Mucosa of rectum (tissue), 2 donors: Measurements from ENCODE around the gene CNOT2.

ENCODE experiments used
- H3K27ac ChIP-seq, 2 donors: one replicate each; pipeline ENCODE4 v1.7.0; 2013; ENCODE audit warnings: inconsistent platforms in 2 of 2, low read depth in 2 of 2, low read length in 2 of 2
- H3K27me3 ChIP-seq, 2 donors: one replicate each; pipeline ENCODE4 v1.7.0; 2013; ENCODE audit warnings: low read length in 2 of 2; ENCODE audit not compliant: control insufficient read depth in 2 of 2, insufficient read depth in 2 of 2
- H3K36me3 ChIP-seq, 2 donors: one replicate each; pipeline ENCODE4 v1.7.0; 2013; ENCODE audit warnings: low read length in 2 of 2; ENCODE audit not compliant: control insufficient read depth in 2 of 2, insufficient read depth in 2 of 2
- H3K4me1 ChIP-seq, 2 donors: one replicate each; pipeline ENCODE4 v1.7.0; 2013; ENCODE audit warnings: low read length in 2 of 2, mild to moderate bottlenecking in 1 of 2; ENCODE audit not compliant: control insufficient read depth in 2 of 2, insufficient read depth in 2 of 2
- H3K4me3 ChIP-seq, 2 donors: one replicate each; pipeline ENCODE4 v1.7.0; 2013; ENCODE audit warnings: low read length in 2 of 2
- H3K9ac ChIP-seq, 2 donors: one replicate each; pipeline ENCODE4 v1.7.0; 2013; ENCODE audit warnings: low read length in 2 of 2, low read depth in 1 of 2, mild to moderate bottlenecking in 1 of 2
- H3K9me3 ChIP-seq, 2 donors: one replicate each; pipeline ENCODE4 v1.7.0; 2013; ENCODE audit warnings: low read length in 2 of 2; ENCODE audit not compliant: control insufficient read depth in 2 of 2
- donor health status: healthy.
- donor health status: Normal muscosa, but diverticular disease.

The CNOT2 gene

GRCh38 chr12:70230934-70231606, 12.2 kb upstream of the CNOT2 start:
- Histone ChIP-seq H3K36me3 (no peaks in the 10 kb centered on the region), H3K4me3 (no peak overlapping the region), H3K4me1 (no peaks in the 10 kb centered on the region), H3K27ac (no peak overlapping the region), H3K27me3 (no peaks in the 10 kb centered on the region), H3K9me3 (no peaks in the 10 kb centered on the region), H3K9ac (no peak overlapping the region)

GRCh38 chr12:70236990-70237389, 6.2 kb upstream of the CNOT2 start:
- H3K9me3 ChIP-seq: no peaks in the 10 kb centered on the region
- peaks cover 0 to 3% of the 10 kb centered on the region in 2 donors for H3K4me1 ChIP-seq
- H3K9ac ChIP-seq: no peak overlapping the region
- no peak overlapping the region for H3K27ac ChIP-seq
- H3K36me3 ChIP-seq: peaks cover 3 to 19% of the 10 kb centered on the region in 2 donors
- no peaks in the 10 kb centered on the region for H3K27me3 ChIP-seq
- no peak overlapping the region for H3K4me3 ChIP-seq

- Histone ChIP-seq H3K4me3 (no peak overlapping the region), H3K27me3 (no peaks in the 10 kb centered on the region), H3K9me3 (no peaks in the 10 kb centered on the region), H3K9ac (no peak overlapping the region), H3K4me1 (peaks cover 10 to 21% of the 10 kb centered on the region in 2 donors), H3K36me3 (peaks cover 3 to 19% of the 10 kb centered on the region in 2 donors), H3K27ac (no peak overlapping the region)
These were observed 2.6 kb upstream of the CNOT2 start for GRCh38 chr12:70240673-70241072.

GRCh38 chr12:70241845-70242244, 1.4 kb upstream of the CNOT2 start:
- Histone ChIP-seq H3K27me3 (no peaks in the 10 kb centered on the region), H3K9me3 (no peaks in the 10 kb centered on the region), H3K9ac (peak overlapping the region; percentile 85 to 95), H3K27ac (no peak overlapping the region), H3K4me1 (peaks cover 16 to 29% of the 10 kb centered on the region in 2 donors), H3K4me3 (peak overlapping the region; percentile 81 to 99), H3K36me3 (peaks cover 3 to 15% of the 10 kb centered on the region in 2 donors)

- Histone ChIP-seq H3K27me3 (no peaks in the 10 kb centered on the region), H3K36me3 (peaks cover 3 to 8% of the 10 kb centered on the region in 2 donors), H3K9ac (peak overlapping the region; percentile 88 to 95), H3K9me3 (no peaks in the 10 kb centered on the region), H3K27ac (peak overlapping the region; percentile 93 to 97), H3K4me3 (peak overlapping the region; percentile 81 to 99), H3K4me1 (peaks cover 16 to 29% of the 10 kb centered on the region in 2 donors)
These were observed 508 bp downstream of the CNOT2 start for GRCh38 chr12:70243510-70244371.

- no peaks in the 10 kb centered on the region for H3K27me3 ChIP-seq
- no peaks in the 10 kb centered on the region for H3K9me3 ChIP-seq
- H3K27ac ChIP-seq: peak overlapping the region; percentile 93 to 97
- peaks cover 16 to 29% of the 10 kb centered on the region in 2 donors for H3K4me1 ChIP-seq
- peak overlapping the region; percentile 81 to 99 for H3K4me3 ChIP-seq
- peaks cover 3 to 5% of the 10 kb centered on the region in 2 donors for H3K36me3 ChIP-seq
- H3K9ac ChIP-seq: peak overlapping the region; percentile 88 to 95
These were observed 1.2 kb downstream of the CNOT2 start for GRCh38 chr12:70244409-70244808.

- peak overlapping the region in 1 of 2 donors; percentile 99 for H3K4me3 ChIP-seq
- peaks cover 16 to 29% of the 10 kb centered on the region in 2 donors for H3K4me1 ChIP-seq
- H3K27ac ChIP-seq: no peak overlapping the region
These were observed 2.2 kb downstream of the CNOT2 start for GRCh38 chr12:70245458-70245857.

GRCh38 chr12:70246580-70246979, 3.3 kb downstream of the CNOT2 start:
- Histone ChIP-seq H3K9me3 (no peaks in the 10 kb centered on the region), H3K4me1 (peaks cover 16 to 29% of the 10 kb centered on the region in 2 donors), H3K27me3 (no peaks in the 10 kb centered on the region), H3K4me3 (no peak overlapping the region), H3K27ac (peak overlapping the region in 1 of 2 donors; percentile 31), H3K9ac (no peak overlapping the region), H3K36me3 (no peaks in the 10 kb centered on the region)

More at GRCh38 chr12:70245458-70245857, 2.2 kb downstream of the CNOT2 start:
- Histone ChIP-seq H3K9ac (no peak overlapping the region), H3K9me3 (no peaks in the 10 kb centered on the region), H3K36me3 (peaks cover 0 to under 1% of the 10 kb centered on the region in 2 donors), H3K27me3 (no peaks in the 10 kb centered on the region)

- H3K4me3 ChIP-seq: no peak overlapping the region
- H3K27ac ChIP-seq: no peak overlapping the region
- H3K9me3 ChIP-seq: no peaks in the 10 kb centered on the region
- no peaks in the 10 kb centered on the region for H3K36me3 ChIP-seq
- H3K27me3 ChIP-seq: no peaks in the 10 kb centered on the region
- peaks cover 12 to 19% of the 10 kb centered on the region in 2 donors for H3K4me1 ChIP-seq
- no peak overlapping the region for H3K9ac ChIP-seq
These were observed 4.5 kb downstream of the CNOT2 start for GRCh38 chr12:70247653-70248199.

- no peak overlapping the region for H3K4me3 ChIP-seq
- H3K27ac ChIP-seq: no peak overlapping the region
- H3K9me3 ChIP-seq: no peaks in the 10 kb centered on the region
- no peaks in the 10 kb centered on the region for H3K36me3 ChIP-seq
- peaks cover 12 to 19% of the 10 kb centered on the region in 2 donors for H3K4me1 ChIP-seq
- H3K27me3 ChIP-seq: no peaks in the 10 kb centered on the region
- H3K9ac ChIP-seq: no peak overlapping the region
These were observed 5.6 kb downstream of the CNOT2 start for GRCh38 chr12:70248876-70249275.
